GM21737 (cell line): ENCODE data around the gene TTBK1.

Experiments
- ATAC-seq: cut with Tn5 transposase; IDR thresholded peaks from one replicate; pipeline ENCODE4 v1.9.1; 2021; ENCODE audit warnings: mild to moderate bottlenecking, moderate library complexity; ENCODE audit not compliant: unreplicated experiment

The TTBK1 gene

DNA sequence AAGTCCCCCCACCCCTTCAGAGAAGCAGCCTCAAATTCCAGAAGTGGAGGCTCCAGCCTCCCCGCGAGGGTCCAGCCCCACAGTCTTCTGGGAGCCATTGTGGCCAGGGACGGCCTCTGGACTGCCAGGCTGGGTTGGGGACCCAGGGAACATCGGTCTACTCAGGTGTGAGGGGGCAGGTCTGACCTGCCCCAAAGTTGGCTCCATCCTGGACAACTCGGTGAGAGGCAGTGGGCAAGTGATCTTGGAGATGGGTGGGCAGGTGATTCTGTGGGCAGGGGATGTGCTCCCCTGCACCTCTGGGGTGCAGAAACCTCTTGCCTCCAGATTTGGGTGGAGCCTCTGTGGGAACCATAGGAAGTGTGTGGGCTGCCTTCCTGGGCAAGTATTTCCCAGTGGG lies 42.6 kb downstream of the TTBK1 start:
- ATAC-seq = no peak

DNA sequence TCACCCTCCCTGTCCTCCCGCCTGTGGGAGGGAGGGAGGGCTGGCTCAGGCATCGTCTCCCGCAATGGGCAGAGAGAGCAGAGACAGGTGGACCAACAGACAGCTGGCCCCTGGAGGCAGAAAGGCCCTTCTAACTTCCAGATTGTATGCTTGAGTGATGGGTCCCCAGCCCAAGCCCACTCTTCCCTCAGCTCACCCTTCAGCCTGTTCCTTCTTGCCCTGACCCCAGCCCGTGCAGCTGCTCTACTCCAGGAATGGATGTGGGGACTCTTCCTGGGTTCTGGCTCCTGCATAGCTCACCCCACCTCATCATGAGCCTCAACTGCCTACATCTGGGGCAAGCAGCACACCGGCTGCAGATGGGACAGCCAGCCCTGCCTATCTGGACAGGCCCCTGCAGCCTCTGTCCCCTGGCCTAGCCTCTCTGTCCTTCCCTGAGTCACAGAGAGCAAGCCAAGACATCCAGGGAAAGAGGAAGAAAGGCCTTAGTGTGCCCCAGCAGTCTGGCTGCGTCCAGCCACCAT lies 43.2 kb downstream of the TTBK1 start:
- ATAC-seq = no peak

DNA sequence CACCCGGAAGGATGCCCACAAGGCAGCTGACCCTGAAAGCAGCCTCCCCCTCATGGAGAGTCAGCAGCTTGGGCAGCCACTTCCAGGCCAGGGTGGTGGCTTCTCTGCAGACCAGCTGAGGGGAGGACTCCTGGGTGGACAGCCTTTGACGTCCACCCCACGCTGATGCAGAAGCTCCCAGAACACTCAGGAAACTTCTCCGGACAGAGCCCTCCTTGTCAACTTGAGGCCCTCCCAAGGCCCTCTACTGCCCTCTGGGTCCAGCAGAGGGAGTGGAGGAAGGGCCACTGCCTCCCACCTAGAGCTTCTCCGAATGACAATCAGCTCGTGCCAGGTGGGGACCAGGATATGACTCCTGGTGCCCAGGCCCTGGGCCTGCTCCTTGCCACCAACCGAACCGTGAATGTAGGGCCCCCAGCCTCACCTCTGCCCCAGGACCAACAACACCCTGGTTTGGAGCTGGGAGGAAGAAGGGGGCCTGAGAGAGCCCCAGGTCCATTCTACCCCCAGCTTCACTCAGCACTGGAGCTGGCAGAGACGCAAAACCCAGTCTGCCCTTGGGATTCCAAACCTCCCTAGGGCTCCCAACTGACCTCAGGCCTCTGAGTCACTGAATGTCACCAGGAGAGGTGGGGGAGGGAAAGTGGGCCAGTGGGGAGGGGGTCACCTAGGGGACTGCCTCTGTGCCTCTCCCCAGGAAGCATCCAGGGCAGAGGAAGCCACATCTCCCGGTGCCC lies 43.9 kb downstream of the TTBK1 start:
- ATAC-seq = no peak

GRCh38 chr6:43287717-43288679 lies 44.7 kb downstream of the TTBK1 start:
- ATAC-seq = no peak

DNA sequence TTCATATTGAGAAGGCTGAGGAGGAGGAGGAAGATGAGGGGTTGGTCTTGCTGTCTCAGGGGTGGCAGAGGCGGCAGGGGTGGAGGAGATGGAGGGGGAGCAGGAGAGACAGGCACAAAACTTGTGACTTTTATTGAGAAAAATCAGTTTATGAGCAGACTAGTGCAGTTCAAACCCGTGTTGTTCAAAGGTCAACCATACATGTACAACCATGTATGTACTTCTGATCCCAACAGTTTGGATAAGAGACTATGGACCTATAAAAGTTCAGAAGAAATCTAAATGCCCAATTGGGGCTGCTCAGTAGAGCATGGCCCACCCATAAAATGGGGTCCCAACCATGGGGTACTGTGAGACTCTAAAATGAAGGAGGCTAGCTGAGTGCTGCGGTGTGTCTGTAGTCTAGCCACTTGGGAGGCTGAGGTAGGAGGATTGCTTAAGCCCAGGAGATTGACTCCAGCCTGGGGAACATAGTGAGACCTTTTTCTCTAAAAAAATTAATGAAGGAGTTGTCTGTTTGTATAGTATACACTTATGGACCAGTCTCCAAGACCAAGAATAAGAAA lies 47.1 kb downstream of the TTBK1 start:
- ATAC-seq = no peak

DNA sequence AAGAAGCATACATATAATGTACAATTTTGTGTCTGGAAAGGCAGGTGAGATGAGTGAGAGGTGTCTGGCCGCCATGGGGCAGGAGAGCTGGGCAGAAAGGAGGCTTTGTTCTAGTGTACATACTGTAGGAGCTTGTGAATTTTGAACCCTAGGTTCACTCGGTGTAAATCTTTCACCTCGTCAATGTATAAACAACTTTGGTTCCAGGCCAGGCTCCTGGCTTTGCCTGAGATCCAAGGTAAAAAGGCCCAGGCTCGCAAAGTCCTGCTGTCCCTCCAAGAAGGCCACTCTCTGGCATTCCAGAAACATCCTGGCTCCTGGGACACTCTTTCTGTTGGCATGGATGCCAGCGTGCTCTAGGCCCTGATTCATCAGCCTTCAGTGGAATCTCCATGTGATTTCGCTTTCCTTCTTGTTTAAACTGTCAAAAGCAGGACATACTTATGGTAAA lies 47.6 kb downstream of the TTBK1 start:
- ATAC-seq = no peak

- ATAC-seq = no peak
Observed at GRCh38 chr6:43291708-43292107, 48.4 kb downstream of the TTBK1 start.

- ATAC-seq = no peak
Observed at GRCh38 chr6:43292341-43292740, 49.1 kb downstream of the TTBK1 start.

DNA sequence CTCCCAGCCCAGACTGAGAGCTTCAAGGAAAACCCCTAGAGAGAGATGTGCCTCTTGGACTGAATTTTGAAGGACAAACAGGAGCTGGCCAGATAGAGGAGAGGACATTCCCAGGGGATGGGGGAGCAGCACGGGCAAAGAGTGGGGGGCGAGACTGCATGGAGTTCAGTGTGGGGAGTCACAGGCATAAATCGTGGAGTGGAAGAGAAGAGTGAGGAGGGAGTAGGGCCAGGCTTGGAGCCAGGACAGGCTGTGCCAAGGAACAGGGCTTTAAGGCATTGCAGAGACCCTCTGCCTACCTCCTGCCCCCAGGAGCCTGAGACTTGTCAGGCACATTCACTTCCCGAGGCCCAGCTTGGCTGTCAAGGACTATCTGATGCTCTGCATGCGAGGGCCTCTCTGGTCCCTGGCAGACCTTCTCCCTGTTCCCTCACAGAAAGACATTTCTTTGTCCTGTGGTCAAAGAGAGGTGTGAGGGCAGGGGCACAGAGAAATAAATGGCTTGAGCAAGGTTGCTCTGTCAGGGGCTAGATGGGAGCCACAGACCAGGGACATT lies 49.6 kb downstream of the TTBK1 start:
- no peak for ATAC-seq

DNA sequence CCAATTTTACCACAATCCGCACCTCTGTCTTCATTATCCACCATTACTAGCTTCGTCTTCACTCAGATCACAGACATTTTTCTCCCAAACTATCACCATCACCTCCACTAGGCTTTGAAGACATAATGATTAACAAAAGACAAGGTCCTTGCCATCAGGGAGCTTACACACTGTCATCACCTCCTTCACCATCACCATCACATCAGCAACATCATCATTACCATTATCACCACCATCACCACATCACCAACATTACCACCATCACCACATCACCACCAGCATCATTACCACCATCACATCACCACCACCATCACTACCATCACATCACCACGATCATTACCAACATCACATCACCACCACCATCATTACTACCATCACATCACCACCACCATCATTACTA lies 50.4 kb downstream of the TTBK1 start:
- ATAC-seq = no peak

DNA sequence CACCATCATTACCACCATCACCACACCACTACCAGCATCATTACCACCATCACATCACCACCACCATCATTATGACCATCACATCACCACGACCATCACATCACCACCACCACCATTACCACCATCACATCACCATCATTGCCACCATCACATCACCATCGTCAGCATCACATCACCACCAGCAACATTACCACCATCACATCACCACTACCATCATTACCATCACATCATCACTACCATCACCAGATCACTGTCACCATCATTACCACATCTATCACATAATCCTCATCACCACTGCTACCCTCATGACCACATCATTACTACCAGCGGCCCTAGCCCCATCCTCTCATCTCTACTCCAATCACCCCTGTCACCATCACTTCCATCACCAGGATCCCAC lies 51.3 kb downstream of the TTBK1 start:
- ATAC-seq = no peak

DNA sequence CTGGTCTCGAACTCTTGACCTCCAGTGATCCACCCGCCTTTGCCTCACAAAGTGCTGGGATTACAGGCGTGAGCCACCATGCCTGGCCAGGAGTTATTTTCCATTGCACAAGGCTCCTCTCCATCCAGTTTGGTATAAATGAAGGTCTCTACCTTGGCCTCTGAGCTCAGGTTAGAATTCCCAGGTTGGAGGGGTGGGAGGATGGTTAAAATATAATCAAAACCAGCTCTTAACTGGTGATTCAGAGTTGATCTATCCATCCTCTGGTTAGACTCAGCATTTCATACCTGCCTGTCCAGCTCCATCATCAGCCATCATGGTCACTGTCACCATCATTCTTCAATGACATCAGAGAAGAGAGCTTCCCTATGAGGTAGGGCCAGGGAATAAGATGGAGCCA lies 52.2 kb downstream of the TTBK1 start:
- no peak for ATAC-seq

DNA sequence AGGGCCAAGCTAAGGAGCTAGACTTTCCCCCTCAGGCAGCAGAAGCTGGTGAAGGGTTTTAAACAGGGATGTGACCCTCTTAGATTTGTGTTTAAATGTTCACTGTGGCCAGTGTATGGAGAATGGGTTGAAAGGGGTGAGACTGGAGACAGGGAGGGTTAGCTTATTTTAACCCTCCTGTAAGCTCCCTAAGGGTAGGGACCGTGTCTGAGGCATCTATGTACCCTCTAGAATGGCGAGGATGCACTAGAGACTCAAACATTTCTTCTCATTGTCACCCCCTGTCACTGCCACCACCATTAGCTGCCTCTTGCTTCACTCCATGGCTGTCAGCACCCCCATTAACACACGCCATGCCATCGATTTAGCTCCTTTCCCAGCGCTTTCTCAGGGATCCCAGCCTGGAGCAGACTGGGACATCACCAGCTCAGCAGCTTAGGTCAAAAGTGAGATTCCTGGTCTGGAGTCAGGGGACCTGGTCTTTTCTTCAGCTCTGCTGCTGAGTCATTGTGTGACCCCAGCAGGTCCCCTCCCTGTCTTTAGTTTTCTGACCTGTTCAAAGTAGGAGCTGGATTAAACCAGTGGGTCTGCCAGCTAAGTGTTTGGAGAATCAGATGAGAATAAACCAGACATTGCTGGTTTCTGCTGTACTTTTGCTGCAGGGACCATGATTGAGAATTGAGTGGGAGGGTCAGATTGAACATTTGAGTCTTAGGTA lies 53.7 kb downstream of the TTBK1 start:
- ATAC-seq = no peak

GRCh38 chr6:43297644-43298564 lies 54.6 kb downstream of the TTBK1 start, which contains the start of gene SLC22A7:
Gene SLC22A7 (plus strand): TSS chr6:43298260. CDS start chr6:43298359, 99 bp downstream.
- no peak for ATAC-seq

DNA sequence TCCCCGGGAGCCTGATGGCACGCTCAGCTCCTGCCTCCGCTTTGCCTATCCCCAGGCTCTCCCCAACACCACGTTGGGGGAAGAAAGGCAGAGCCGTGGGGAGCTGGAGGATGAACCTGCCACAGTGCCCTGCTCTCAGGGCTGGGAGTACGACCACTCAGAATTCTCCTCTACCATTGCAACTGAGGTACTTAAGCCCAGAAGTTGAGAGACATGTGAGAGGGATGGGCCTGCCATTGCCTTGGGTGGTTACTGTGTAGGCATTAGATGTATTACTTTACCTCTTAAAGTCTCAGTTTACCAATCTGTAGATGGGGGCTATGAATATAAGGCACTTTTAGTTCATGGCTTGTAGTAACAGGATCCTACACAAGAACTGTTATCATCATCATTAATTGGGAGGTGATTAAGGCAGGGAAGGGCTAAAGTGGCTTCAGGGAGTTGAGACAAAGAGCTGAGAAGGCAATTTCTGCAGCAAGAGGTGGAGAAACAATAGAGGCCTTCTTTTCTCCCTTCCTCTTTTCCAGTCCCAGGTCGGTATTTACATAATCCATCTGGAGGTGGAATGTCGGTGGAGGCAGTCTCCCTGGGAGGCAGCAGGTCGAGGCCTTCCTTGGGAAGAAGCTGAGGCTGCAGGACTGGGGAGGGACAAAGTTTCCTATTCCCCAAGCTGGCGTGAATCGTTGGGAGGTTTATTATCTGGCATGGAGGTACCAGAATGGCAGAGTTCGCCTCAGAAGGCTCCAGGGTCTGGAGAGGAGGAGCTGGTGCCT lies 55.5 kb downstream of the TTBK1 start:
- no peak for ATAC-seq

DNA sequence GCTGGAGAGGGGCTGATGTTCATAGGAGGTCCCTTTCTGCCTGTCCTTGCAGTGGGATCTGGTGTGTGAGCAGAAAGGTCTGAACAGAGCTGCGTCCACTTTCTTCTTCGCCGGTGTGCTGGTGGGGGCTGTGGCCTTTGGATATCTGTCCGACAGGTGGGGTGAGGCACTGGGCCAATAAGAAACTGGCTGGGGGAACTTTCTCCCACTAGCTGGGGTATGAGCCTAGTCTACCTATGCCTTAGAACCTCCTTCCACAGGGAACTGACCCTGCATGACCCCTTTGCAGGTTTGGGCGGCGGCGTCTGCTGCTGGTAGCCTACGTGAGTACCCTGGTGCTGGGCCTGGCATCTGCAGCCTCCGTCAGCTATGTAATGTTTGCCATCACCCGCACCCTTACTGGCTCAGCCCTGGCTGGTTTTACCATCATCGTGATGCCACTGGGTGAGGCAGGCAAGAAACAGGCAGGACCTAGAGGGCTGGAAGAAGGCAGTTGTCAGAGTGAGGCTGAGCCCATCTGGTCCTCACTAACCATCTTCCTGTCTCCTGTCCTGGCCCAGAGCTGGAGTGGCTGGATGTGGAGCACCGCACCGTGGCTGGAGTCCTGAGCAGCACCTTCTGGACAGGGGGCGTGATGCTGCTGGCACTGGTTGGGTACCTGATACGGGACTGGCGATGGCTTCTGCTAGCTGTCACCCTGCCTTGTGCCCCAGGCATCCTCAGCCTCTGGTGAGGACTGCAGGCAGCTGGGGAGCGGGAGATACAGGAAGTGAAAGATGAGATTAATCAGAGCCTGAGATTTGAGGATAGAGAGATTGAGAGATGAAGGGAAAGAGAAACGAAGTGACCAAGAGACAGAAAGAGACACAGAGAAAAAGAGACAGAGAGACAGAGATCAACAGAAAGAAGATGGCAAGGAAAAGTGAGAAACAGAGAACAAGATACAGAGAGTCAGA lies 56.3 kb downstream of the TTBK1 start:
- no peak for ATAC-seq

DNA sequence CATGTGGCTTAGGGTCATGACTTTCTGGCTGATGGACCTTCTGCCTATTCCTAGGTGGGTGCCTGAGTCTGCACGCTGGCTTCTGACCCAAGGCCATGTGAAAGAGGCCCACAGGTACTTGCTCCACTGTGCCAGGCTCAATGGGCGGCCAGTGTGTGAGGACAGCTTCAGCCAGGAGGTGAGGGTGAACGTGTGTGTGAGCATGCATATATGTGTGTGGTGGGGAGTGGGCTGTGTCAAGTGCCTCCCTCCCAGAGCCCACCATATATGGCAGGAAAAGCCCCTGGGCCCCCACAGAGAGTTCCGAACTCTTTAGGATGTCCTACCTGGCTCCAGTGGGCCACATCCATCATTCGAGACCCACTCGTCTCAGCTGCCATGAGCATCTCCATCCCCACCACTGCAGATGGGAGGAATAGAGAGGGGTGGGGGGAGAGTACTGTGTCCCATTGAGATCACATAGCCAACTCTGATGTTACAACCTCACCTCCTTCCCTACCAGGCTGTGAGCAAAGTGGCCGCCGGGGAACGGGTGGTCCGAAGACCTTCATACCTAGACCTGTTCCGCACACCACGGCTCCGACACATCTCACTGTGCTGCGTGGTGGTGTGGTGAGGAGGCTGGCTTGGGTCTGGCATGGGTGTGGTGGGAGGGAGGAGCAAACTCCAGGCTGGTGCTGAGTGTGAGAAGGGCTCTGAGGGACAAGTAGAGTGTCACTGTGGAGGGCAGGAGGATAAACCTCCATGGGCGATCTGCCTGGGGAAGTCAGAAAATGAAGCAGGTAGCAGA lies 58.0 kb downstream of the TTBK1 start:
- ATAC-seq = no peak
